NK-92 treated with Interleukin-12 subunit alpha and Interleukin-12 subunit beta, amount 100 ng/mL, for 24 hours (cell line): Measurements from ENCODE around the gene PLCL2.
"Not testable (repeated sequence)": the region's sequence is repeated elsewhere in the genome, so short reads cannot be mapped to it uniquely, and the experiment has no call there.

ENCODE experiments used
- DNase-seq: peaks from one replicate; lab custom pipeline; 2025; lab: John Stamatoyannopoulos, UW

PLCL2 gene

GRCh38 chr3:16917256-16917935 lies 32.6 kb downstream of the PLCL2 start:
- DNase-seq = no peak

- DNase-seq = no peak
Measured at GRCh38 chr3:16917980-16918682, 33.4 kb downstream of the PLCL2 start.

GRCh38 chr3:16918683-16919025 lies 33.9 kb downstream of the PLCL2 start:
- no peak for DNase-seq

GRCh38 chr3:16923112-16923511 lies 38.4 kb downstream of the PLCL2 start:
- DNase-seq = no peak

GRCh38 chr3:16927485-16927884 lies 42.7 kb downstream of the PLCL2 start:
- no peak for DNase-seq

GRCh38 chr3:16928386-16929132 lies 43.8 kb downstream of the PLCL2 start:
- DNase-seq = no peak

- DNase-seq = no peak
Measured at GRCh38 chr3:16929311-16929710, 44.6 kb downstream of the PLCL2 start.

GRCh38 chr3:16932877-16933276 lies 48.1 kb downstream of the PLCL2 start:
- no peak for DNase-seq

GRCh38 chr3:16935781-16936180 lies 51.0 kb downstream of the PLCL2 start:
- DNase-seq = no peak

GRCh38 chr3:16936233-16936632 lies 51.5 kb downstream of the PLCL2 start:
- no peak for DNase-seq

- DNase-seq = no peak
Measured at GRCh38 chr3:16936676-16937230, 52.0 kb downstream of the PLCL2 start.

GRCh38 chr3:16937326-16937845 lies 52.6 kb downstream of the PLCL2 start:
- no peak for DNase-seq

GRCh38 chr3:16940769-16941700 lies 56.3 kb downstream of the PLCL2 start:
- DNase-seq = no peak

- DNase-seq = no peak
Measured at GRCh38 chr3:16942955-16943354, 58.2 kb downstream of the PLCL2 start.

GRCh38 chr3:16943857-16944256 lies 59.1 kb downstream of the PLCL2 start:
- DNase-seq = no peak

- DNase-seq = no peak
Measured at GRCh38 chr3:16944356-16944755, 59.6 kb downstream of the PLCL2 start.

- no peak for DNase-seq
Measured at GRCh38 chr3:16945330-16945729, 60.6 kb downstream of the PLCL2 start.

GRCh38 chr3:16950282-16950681 lies 65.5 kb downstream of the PLCL2 start:
- no peak for DNase-seq

GRCh38 chr3:16950845-16951244 lies 66.1 kb downstream of the PLCL2 start:
- no peak for DNase-seq

GRCh38 chr3:16957852-16958251 lies 73.1 kb downstream of the PLCL2 start:
- not testable (repeated sequence) for DNase-seq

- no peak for DNase-seq
Measured at GRCh38 chr3:16960125-16960524, 75.4 kb downstream of the PLCL2 start.
